NCI-H2107 treated with DMSO at 0.1 percent for 48 hours (cell line): ENCODE measurements around the gene USE1.

Experiments used
- DNase-seq: peaks from one replicate; lab custom pipeline; 2025; ENCODE audit not compliant: unreplicated experiment; lab: John Stamatoyannopoulos, UW

Gene USE1

GRCh38 chr19:17256130-17256529 lies 41.0 kb downstream of the USE1 start:
- DNase-seq: no peak

- no peak for DNase-seq
These were observed 44.1 kb downstream of the USE1 start for GRCh38 chr19:17259118-17259780.

GRCh38 chr19:17259934-17260333 lies 44.8 kb downstream of the USE1 start:
- DNase-seq: no peak

- DNase-seq: peak; percentile 86
These were observed 45.7 kb downstream of the USE1 start for GRCh38 chr19:17260842-17261325.

GRCh38 chr19:17262557-17262956 lies 47.4 kb downstream of the USE1 start:
- no peak for DNase-seq

GRCh38 chr19:17263712-17264640 lies 48.8 kb downstream of the USE1 start:
- no peak for DNase-seq

GRCh38 chr19:17264641-17264979 lies 49.5 kb downstream of the USE1 start, which contains the start of gene USHBP1:
Gene USHBP1, minus strand, starts transcription at chr19:17264745. Its CDS starts 446 bp downstream, at chr19:17264299.
- no peak for DNase-seq

- DNase-seq: no peak
These were observed 50.9 kb downstream of the USE1 start for GRCh38 chr19:17266026-17266425.

- DNase-seq: no peak
These were observed 51.4 kb downstream of the USE1 start for GRCh38 chr19:17266589-17266974.

- DNase-seq: peak; percentile 97
These were observed 52.0 kb downstream of the USE1 start, which contains the start of gene BABAM1 for GRCh38 chr19:17266975-17267788. Gene BABAM1, plus strand, starts transcription at chr19:17267443. Its CDS starts 1,364 bp downstream, at chr19:17268807.

- DNase-seq: no peak
These were observed 53.6 kb downstream of the USE1 start for GRCh38 chr19:17268754-17269153.
